ENCODE measurements around the gene CYP2J2. TPM values are rescaled to one million over a fixed set of nuclear protein-coding genes. Genes with fewer than 3 reads are reported as not detected.
A peak's percentile ranks its signal among the peaks of the same experiment; 100 is the strongest.

CYP2J2 gene
- total RNA-seq, 1 donor from 2014 or later, result 0.13 TPM

DNA sequence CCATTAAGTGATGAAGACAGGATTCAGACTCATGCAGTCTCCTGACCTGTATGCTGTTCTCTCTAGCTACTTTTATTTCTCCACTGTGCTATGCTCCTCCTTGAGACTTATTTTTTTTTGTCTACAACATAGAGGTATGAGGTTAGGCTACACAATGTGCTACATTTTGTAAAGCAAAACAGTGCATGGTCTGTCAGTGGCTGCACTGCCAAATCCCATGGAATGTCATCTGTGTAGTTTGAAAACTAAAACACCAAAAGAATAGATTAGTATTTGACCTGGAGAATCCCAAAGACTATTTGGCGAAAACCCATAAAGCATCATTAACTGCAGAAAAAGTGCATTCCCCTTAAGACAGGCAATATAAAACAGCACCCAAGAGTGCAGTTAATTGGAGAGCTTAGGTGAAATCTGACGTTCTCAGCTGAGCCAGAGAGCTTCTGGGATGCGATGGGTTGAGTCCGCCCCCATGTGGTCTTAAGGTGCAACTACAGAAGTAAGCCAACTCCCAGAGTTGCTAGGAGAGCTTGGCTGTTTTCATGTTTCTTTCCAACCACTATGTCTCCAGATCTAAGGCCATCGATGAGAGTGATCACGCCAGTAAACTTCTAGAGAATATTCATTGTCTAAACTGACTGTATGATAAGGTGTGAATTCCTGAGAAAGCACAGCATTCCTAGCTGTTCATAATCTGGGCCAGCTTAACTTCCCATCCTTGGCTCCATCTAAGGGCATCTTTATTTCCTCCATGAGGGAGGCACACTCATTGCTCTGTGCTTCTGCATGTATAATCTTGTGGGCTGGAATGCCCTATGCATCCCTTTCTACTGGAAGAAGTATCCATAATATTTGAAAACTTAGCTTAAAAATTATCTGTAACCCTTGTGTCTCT, 20.7 kb upstream of the CYP2J2 start:
- no peak overlapping the region for H3K4me3 Mint-ChIP-seq (ENCODE audit: unreplicated experiment)
- no peaks in the 10 kb centered on the region for H3K4me1 Mint-ChIP-seq (ENCODE audit: unreplicated experiment)
- H3K9me3 Mint-ChIP-seq (ENCODE audit: unreplicated experiment), result no peaks in the 10 kb centered on the region
- TF ChIP-seq, protein P1, sequence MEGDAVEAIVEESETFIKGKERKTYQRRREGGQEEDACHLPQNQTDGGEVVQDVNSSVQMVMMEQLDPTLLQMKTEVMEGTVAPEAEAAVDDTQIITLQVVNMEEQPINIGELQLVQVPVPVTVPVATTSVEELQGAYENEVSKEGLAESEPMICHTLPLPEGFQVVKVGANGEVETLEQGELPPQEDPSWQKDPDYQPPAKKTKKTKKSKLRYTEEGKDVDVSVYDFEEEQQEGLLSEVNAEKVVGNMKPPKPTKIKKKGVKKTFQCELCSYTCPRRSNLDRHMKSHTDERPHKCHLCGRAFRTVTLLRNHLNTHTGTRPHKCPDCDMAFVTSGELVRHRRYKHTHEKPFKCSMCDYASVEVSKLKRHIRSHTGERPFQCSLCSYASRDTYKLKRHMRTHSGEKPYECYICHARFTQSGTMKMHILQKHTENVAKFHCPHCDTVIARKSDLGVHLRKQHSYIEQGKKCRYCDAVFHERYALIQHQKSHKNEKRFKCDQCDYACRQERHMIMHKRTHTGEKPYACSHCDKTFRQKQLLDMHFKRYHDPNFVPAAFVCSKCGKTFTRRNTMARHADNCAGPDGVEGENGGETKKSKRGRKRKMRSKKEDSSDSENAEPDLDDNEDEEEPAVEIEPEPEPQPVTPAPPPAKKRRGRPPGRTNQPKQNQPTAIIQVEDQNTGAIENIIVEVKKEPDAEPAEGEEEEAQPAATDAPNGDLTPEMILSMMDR (IDR thresholded peaks at IDR 0.05), result peak; percentile 93
- peaks cover 31% of the 10 kb centered on the region for H3K27me3 Mint-ChIP-seq (ENCODE audit: unreplicated experiment)
- H3K36me3 Mint-ChIP-seq (ENCODE audit: unreplicated experiment), result no peaks in the 10 kb centered on the region
- no peak for DNase-seq (ENCODE audit: extremely low spot score, unreplicated experiment)
- no peak overlapping the region for H3K27ac Mint-ChIP-seq (ENCODE audit: unreplicated experiment)

DNA sequence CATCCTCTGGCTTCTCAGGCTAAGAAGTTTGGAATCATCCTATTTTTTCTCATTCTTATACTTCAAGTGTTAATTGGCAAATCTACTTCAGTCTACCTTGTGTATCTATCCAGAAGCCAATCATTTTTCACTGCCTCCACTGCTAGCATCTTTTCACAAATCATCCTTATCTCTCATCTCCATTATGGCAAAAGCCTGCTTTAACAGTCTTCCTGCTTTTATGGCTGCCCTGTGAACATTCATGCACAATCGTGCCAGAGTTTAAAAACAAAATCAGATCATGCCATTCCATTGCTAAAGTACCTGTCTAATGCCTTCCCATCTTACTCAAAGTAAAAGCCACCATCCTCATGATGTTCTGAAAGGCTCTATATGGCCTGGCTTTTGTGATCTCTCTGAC, 19.2 kb upstream of the CYP2J2 start:
- Mint-ChIP-seq H3K4me3 (ENCODE audit: unreplicated experiment) (no peak overlapping the region), H3K27ac (ENCODE audit: unreplicated experiment) (no peak overlapping the region), H3K27me3 (ENCODE audit: unreplicated experiment) (peaks cover 36% of the 10 kb centered on the region), H3K9me3 (ENCODE audit: unreplicated experiment) (no peaks in the 10 kb centered on the region), H3K4me1 (ENCODE audit: unreplicated experiment) (no peaks in the 10 kb centered on the region), H3K36me3 (ENCODE audit: unreplicated experiment) (no peaks in the 10 kb centered on the region)
- DNase-seq (ENCODE audit: extremely low spot score, unreplicated experiment), result no peak
- TF ChIP-seq, protein P1 (IDR thresholded peaks at IDR 0.05), result no peak

DNA sequence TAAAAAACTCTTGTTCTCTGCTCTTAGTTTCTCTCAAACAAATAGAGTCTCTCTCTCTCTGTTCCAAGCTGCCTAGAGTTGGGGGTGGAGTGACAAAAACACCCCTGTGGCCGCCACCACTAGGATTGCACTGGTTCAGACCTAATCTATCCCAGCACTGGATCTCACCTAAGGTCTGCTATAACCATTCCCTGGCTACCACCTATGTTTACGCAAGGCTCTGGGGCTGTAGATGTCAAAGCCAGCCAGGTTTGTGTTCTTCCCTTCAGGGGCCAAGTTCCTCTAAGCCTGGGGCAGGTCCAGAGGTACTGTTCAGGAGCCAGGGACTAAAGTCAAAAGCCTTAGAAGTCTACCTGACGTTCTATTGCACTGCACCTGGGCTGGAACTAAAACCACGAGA, 12.8 kb upstream of the CYP2J2 start:
- H3K27ac Mint-ChIP-seq (ENCODE audit: unreplicated experiment), result no peak overlapping the region
- no peak for DNase-seq (ENCODE audit: extremely low spot score, unreplicated experiment)
- no peak overlapping the region for H3K4me3 Mint-ChIP-seq (ENCODE audit: unreplicated experiment)
- no peaks in the 10 kb centered on the region for H3K4me1 Mint-ChIP-seq (ENCODE audit: unreplicated experiment)
- no peaks in the 10 kb centered on the region for H3K36me3 Mint-ChIP-seq (ENCODE audit: unreplicated experiment)
- TF ChIP-seq, protein P1 (IDR thresholded peaks at IDR 0.05), result no peak
- H3K27me3 Mint-ChIP-seq (ENCODE audit: unreplicated experiment), result peaks cover 42% of the 10 kb centered on the region
- H3K9me3 Mint-ChIP-seq (ENCODE audit: unreplicated experiment), result peaks cover 7% of the 10 kb centered on the region

DNA sequence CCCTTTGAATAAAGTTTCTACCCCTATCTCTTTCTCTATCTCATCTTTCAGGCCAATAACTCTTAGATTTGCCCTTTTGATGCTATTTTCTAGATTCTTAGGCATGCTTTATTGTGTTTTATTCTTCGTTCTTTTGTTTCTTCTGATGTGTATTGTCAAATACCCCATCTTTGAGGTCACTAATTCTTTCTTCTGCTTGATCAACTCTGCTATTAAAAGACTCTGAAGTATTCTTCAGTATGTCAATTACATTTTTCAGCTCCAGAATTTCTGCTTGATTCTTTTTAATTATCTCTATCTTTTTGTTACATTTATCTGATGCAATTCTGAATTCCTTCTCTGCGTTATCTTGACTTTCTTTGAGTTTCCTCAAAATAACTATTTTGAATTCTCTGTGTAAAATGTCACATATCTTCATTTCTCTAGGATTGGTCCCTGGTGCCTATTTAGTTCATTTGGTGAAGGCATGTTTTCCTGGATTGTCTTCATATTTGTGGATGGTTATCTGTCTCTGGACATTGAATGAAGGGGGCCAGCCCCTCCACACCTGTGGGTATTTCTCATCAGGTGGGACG, 11.2 kb upstream of the CYP2J2 start:
- Mint-ChIP-seq H3K4me1 (ENCODE audit: unreplicated experiment) (no peaks in the 10 kb centered on the region), H3K9me3 (ENCODE audit: unreplicated experiment) (peaks cover 7% of the 10 kb centered on the region), H3K27me3 (ENCODE audit: unreplicated experiment) (peaks cover 47% of the 10 kb centered on the region), H3K4me3 (ENCODE audit: unreplicated experiment) (no peak overlapping the region), H3K36me3 (ENCODE audit: unreplicated experiment) (no peaks in the 10 kb centered on the region), H3K27ac (ENCODE audit: unreplicated experiment) (no peak overlapping the region)
- TF ChIP-seq, protein P1 (IDR thresholded peaks at IDR 0.05), result no peak
- DNase-seq (ENCODE audit: extremely low spot score, unreplicated experiment), result no peak

DNA sequence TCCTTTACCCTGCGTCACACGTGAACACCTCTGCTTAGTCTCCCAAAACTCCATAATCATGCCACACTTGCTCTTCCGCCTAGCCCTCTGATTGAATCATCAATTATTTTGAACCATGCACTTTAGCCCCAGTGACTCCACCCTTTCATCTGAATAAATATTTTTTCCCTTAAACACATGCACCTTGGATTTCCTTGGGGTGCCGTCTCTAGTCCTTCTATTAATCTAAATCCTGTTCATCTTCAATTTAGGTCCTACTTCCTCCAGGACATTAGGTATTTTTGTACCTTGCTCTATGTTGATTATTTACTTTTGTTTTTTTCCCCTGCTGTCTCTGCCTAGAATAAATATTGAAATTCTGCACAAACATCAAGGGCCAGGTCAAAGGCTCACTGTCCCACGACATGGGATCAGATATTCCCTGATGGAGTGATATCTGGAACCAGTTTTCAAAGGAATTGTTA, 9.8 kb upstream of the CYP2J2 start:
- H3K4me3 Mint-ChIP-seq (ENCODE audit: unreplicated experiment), result no peak overlapping the region
- peaks cover 42% of the 10 kb centered on the region for H3K27me3 Mint-ChIP-seq (ENCODE audit: unreplicated experiment)
- H3K36me3 Mint-ChIP-seq (ENCODE audit: unreplicated experiment), result no peaks in the 10 kb centered on the region
- no peak for DNase-seq (ENCODE audit: extremely low spot score, unreplicated experiment)
- no peak overlapping the region for H3K27ac Mint-ChIP-seq (ENCODE audit: unreplicated experiment)
- TF ChIP-seq, protein P1 (IDR thresholded peaks at IDR 0.05), result no peak
- peaks cover 7% of the 10 kb centered on the region for H3K9me3 Mint-ChIP-seq (ENCODE audit: unreplicated experiment)
- no peaks in the 10 kb centered on the region for H3K4me1 Mint-ChIP-seq (ENCODE audit: unreplicated experiment)

All from osteocyte (in vitro differentiated cells).